HK-2 (cell line): ENCODE results near the gene PSMD12.

Experiments used
- DNase-seq: peaks from one replicate; pipeline ENCODE4 v3.0.0-alpha.2; 2018; ENCODE audit not compliant: unreplicated experiment

The PSMD12 gene

DNA sequence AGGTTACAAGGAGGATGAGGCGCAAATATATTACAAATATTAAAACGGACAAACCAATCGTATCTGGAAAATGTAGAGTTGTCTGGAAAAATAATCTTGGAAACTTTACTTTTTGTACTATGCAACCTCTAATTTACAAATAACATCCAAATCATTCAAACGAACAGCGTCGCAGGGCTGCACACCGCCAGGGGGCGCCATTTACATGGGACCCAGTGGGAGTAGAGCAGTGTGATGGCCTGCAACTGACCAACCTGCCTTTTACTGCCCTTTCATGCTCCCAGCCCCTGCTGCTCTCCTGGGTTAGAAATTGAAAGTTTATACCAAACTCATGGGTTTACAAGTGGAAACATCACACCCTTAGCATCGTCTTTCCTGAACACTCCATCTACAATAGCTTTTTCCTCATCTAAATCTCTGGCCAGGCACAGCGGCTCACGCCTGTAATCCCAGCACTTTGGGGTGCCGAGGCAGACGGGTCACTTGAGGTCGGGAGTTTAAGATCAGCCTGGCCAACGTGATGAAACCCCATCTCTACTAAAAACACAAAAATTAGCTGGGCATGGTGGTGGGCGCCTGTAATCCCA lies 20.7 kb upstream of the PSMD12 start:
- DNase-seq: peak; percentile 57

GRCh38 chr17:67385122-67385988 lies 19.0 kb upstream of the PSMD12 start:
- no peak for DNase-seq

GRCh38 chr17:67381929-67382257 lies 15.5 kb upstream of the PSMD12 start:
- DNase-seq: no peak

DNA sequence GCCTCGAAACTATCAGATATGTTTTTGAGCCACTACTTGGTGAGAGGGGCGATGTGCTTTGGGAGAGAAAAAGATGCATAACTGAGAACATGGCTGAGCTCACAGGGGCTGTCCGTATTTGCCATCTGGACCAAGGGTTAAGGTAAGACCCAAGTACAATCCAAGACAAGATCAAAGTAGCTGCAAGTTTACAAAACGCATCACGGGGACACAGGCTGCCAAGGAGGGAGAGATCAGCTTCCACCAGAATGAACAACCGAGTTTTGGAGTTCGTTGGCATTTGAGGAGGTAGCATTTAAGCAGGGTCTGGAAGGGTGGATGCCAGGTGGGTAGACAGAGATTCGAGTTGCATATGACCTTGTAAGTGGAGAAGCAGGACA lies 12.9 kb upstream of the PSMD12 start:
- no peak for DNase-seq

- peak; percentile 87 for DNase-seq
Measured at GRCh38 chr17:67378454-67379250, 12.3 kb upstream of the PSMD12 start.

DNA sequence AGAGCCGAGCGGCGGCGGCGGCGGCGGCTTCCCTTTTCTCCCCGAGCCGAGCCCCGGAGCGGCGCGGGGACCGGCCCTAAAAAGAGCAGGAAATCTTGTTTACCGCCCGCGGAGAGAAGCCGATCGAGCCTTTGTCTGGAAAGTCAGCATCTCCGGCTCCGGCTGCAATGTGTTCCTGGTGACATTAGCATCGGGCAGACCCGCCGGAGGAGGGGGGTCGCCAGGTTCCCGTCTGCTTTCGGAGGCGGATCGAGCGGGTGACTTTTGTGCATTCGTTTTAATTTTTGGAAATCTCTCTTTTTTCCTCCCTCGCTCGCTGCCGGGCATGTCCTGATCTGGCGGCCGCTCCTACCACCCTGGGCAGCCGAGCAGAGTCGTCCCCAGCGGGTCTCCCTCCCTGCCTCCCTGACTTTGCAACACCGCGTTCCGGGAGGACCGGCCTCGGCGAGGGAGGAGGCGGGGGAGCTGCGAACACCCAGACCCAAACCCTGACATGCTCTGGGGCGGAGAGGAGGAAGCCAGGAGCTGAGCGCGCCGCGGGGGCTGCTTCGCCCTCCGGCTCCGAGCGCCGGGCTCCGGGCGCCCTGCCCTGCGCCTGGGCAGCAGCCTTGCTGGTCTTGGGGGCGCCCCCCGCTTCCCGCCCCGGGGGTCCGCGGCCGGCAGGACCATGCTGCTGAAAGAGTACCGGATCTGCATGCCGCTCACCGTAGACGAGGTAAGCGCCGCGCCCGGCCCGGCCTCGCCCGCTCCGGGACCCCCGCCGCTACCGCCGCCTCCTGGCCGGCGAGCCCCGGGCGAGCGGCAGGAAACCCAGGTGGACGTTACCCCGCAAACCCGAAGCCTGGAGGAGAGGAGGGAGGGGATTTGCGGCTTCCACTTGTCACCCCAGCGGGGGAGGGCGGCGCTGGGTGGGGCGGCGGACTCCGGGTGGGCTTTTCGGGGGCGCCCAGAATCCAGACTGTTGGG lies 11.4 kb upstream of the PSMD12 start:
- DNase-seq: peak; percentile 56

DNA sequence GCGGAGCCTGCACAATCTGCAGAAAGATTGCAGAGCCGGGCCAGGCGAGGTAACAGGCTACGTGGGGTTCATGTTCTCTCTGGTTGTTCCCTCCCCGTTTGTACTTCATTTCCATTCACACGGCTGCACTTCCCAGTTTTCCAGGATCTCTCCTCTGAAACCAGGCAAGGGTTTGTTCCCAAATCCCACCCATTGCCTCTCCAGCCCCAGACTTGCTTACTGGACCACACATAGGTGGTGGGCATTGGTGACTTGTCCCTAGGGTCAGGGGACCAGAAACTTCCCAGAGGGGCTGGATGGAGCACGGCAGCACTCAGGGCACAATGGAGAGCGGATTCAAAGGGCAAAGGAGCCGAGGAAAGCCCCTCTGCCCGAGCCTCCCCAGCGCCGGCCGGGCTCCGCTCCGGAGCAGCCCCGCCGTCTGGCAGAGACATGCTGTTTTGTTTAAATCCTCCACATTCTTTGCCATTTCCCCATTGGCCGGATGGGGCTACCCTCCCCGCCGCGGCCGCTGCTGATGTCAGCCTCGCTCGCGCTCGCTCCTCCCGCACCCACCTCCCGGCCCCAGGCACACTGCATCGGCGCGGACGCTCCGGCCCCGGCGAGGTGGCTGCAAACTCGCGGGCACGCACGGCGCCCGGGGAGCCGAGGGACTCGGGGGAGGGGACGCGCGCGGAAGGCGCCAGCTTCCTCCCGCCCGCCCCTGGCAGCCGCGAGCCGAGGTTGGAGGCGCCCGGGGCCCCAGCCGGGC lies 10.5 kb upstream of the PSMD12 start, which contains the start of gene PITPNC1:
PITPNC1 (plus strand) TSS at position 545 of the 751 bp plus-strand sequence.
- DNase-seq: peak; percentile 91

- DNase-seq: no peak
Measured at GRCh38 chr17:67376415-67376736, 10.0 kb upstream of the PSMD12 start.

DNA sequence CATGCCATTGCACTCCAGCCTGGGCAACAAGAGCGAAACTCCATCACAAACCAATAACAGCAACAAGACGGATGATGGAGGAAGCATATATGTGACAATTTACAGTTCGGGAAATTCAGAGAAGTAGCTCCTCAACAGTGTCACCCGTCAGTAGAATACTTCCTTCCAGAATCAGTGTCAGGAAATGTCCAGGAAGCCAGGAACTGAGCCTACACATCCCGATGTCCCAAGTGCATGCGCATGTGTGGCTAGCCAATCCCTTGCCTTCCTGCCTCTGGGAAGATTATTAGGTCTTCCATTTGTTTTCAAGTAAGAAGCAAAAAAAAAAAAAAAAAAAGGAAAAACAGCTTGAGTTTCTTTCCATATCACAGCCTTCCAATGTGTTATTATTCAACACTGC lies 9.3 kb upstream of the PSMD12 start:
- no peak for DNase-seq

DNA sequence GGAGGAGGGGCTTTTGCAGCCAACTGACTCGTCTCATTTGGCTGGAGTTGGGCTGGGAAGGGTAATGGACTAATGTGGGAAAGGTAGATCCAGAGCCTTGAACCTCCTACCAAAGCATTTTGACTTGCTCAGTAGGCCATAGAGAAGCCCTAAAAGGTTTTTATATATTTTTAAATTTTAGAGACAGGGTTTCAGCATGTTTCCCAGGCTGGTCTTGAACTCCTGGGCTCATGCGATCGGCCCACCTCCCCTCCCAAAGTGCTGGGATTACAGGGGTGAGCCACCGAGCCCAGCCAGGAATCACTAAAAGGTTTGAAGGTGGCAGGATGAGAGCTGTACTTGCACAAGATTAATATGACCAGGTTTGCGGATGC lies 8.7 kb upstream of the PSMD12 start:
- DNase-seq: no peak

- DNase-seq: peak; percentile 80
Measured at GRCh38 chr17:67374329-67375053, 8.1 kb upstream of the PSMD12 start.

- DNase-seq: no peak
Measured at GRCh38 chr17:67372751-67373150, 6.4 kb upstream of the PSMD12 start.

DNA sequence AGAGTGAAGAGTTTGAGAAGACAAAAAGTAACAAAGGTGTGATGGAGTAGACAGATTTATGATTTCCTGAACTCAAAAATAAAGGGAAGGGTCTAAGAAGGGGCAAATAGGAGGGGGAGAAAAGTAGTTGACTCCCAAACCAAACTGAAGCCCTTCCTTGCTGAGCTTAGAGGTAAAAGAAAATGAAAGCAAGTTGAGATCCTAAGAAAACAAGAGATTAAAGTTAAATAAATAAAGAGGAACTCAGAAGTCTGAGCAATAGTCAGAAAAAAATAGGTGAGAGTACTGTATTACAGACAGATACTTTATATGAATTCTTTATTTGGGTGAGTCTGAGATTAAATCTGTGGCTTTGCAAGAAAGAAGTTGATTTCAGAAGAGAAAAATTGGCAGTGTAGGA lies 3.3 kb upstream of the PSMD12 start:
- DNase-seq: no peak

- DNase-seq: peak; percentile 27
Measured at GRCh38 chr17:67365738-67366192, 612 bp downstream of the PSMD12 start.

DNA sequence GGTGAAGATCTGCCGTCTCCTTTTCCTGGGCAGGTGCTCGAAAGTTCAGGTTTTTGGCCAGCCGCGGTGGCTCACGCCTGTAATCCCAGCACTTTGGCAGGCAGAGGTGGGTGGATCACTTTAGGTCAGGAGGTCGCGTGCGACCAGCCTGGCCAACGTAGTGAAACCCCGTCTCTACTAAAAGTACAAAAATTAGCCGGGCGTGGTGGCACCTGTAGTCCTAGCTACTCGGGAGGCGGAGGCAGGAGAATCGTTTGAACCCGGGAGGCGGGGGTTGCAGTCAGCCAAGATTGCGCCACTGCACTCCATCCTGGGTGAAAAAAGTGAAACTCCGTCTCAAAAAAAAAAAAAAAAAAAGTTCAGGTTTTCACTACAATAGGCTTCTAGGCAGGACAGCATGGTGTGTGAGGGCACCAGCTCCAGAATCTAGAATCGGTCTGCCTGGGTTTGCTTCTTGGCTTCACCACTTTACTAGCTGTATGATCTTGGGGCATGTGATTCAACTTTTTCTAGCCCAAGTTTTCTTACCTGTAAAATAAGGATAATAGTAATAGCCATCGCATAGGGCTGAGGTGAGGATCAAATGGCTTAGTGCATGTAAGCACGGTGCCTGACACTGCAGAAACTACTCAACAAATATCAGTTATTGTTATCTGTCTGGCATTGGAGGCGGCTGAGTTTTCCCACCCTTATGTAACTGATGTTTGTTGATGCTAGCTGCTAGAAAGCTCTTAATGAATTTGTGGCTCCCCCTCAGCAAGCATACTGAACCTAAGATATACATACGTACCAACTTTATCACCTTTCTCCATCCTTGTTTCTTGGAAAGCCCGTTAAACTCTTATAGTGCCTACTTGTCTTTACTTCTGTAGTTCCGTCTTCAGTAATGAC lies 1.3 kb downstream of the PSMD12 start:
- DNase-seq: no peak

- DNase-seq: no peak
Measured at GRCh38 chr17:67362173-67362572, 4.2 kb downstream of the PSMD12 start.

DNA sequence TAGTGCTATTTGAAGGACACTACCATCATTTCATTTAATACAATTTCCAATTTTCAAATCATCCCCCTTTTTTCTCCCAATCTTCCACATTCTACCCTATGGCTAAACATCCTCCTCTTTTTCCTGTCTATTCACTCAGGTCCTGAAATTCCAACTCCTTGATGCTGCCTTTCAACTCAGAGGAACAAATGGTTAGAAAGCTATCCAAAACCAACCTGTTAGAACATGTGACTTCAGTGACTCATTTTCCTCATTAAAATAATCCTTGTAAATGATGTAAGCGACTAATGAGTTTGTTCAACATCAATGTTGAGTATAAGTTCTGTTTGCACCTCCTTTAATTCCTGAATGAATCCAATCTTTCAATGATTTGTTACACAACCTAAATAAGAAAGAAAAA lies 5.5 kb downstream of the PSMD12 start:
- DNase-seq: no peak

DNA sequence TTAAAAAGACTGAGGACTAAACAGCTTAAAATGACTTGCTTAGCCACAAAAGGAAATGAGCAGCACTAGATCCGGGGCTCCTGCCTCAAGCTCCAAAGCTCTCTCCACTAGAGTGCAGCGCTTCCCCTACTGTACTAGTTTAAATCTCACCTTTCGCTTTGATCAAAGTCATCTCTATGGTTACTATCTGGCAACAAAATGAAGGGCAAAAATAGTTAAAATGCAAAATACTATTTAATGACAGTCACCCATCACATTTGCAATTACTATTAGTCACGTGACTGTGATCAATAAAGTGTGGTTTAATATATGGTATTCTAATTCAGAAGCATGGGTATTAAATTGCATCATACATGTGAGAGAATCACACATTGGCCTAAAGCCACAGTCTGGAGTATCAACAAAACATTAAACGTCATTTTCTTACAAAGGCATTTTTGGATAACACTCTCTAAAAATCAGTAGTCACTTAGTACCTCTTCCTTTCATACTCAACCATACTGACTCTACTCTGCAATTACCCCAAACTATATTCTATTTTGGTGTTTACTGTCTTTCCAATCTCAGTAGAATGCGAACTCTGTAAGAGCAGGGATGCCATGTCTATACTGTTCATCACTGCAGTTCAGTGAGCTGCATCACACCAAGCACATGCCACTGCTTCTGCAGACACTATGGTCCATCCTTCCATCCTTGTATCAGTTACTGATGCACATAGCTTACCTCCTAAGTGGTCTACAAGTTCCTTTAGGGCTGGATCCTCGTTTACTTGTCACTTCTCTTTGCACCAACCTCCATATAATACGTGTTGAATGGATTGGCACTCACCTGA lies 6.2 kb downstream of the PSMD12 start:
- DNase-seq: no peak
